IPS DF 4.7 (cell line): ENCODE measurements around the gene QSER1.
"Not testable (repeated sequence)": the region's sequence is repeated elsewhere in the genome, so short reads cannot be mapped to it uniquely, and the experiment has no call there.

ENCODE experiments used
- DNase-seq: peaks from one replicate; pipeline ENCODE4 v3.0.0-alpha.2; 2013; ENCODE audit warnings: low spot score; ENCODE audit errors: extremely low read depth

QSER1 gene

GRCh38 chr11:32892355-32893092, at the start of gene QSER1:
QSER1 (plus strand) TSS chr11:32892811; CDS start chr11:32893126, 315 bp downstream.
- DNase-seq: no peak

DNA sequence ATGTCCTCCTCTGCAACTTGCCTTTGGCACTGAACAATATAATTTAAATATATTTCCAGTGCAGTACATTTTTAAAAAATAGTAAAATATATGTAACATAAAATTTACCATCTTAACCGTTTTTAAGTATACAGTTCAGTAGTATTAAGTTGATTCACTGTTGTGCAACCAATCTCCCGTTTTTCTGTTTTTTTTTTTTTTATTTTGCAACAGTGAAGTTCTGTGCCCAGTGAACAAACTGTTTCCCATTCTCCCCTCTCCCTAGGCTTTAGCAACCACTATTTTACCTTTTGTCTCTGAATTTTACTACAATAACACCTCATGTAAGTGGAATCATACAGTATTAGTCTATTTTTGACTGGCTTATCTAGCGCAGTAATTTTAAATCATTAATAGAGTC, 49.1 kb upstream of the QSER1 start:
- no peak for DNase-seq

DNA sequence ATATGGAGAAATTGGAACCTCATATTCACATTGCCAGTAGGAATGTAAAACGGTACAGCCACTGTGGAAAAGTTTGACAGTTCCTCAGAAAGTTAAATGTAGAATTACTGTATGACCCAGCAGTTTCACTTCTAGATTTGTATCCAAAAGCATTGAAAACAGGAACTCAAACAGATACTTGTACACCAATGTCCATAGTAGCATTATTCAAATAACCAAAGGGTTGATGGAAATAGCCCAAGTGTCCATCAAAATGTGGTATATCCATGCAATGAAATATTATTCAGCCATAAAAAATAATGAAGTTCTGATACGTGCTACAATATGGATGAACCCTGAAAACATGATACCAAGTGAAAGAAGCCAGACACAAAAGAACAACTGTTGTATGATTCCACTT, 45.1 kb upstream of the QSER1 start:
- DNase-seq: no peak

DNA sequence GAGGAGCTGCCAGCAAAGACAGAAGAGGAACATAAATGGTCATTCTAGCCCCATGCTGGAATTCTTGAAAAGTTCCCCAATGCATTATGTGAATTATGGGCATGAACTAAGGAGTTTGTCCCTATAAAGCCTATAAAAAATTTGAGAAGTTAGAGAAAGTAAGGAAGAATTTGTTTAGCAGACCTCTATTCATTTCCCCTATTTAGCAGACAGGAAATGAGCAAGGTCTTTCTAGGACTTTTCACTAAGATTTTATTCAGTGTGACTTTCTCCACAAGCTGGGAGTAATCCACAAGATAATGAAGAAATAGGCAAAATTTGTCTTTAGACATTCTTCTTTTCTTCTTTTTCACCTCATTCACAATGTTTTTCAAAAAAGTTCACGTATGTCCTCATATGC, 42.9 kb upstream of the QSER1 start:
- DNase-seq: no peak

- DNase-seq: no peak
Observed at GRCh38 chr11:32851251-32851650, 41.4 kb upstream of the QSER1 start.

DNA sequence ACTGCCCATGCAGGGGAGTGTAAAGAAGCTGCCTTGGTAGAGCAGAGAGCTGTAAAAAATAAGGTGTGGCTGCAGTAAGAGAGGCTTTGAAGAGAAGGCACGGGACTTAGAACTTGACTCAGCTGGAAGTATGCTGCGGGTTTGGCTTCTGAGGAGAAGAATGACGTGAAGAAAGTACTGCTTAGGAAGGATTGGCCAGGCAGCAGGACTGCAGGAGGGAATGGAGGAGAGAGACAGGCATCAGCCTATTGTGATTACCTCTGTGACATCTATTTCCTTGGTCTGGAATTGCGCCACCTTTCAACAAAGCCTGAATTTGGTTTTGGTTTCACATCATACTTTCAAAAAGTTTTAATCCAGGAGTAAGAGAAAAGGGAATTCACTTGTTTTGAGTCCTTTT, 40.4 kb upstream of the QSER1 start:
- no peak for DNase-seq

DNA sequence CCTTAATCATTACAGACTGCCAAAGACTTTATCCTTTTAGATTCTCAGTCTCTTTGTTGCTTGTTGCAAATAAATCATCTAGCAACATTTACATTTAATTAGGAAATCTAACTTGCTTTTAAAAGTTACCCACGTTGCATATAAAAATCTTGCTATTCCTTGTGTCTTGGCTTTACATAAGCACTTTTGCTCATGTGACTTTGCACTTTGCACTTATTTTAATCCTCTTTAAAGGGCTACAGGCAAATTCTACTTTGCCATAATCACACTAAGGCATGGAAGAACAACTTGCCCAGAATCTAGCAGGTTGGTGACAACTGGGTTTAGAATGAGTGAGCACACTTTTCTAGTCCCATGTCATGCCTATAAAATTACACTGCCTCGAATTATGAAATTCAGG, 37.0 kb upstream of the QSER1 start:
- no peak for DNase-seq

DNA sequence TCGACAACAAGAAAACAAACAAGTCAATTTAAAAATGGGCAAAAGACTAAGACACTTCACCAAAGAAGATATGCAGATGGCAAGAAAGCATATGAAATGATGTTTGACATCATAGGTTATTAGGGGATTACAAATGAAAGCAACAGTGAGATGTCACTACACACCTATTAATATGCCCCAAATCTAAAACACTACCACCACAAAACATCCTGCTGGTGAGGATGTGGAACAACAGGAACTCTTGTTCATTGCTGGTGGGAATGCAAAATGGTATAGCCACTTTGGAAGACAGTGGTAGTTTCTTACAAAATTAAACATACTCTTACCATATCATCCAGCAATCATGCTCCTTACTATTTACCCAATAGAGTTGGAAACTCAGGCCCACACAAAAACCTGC, 33.9 kb upstream of the QSER1 start:
- no peak for DNase-seq

DNA sequence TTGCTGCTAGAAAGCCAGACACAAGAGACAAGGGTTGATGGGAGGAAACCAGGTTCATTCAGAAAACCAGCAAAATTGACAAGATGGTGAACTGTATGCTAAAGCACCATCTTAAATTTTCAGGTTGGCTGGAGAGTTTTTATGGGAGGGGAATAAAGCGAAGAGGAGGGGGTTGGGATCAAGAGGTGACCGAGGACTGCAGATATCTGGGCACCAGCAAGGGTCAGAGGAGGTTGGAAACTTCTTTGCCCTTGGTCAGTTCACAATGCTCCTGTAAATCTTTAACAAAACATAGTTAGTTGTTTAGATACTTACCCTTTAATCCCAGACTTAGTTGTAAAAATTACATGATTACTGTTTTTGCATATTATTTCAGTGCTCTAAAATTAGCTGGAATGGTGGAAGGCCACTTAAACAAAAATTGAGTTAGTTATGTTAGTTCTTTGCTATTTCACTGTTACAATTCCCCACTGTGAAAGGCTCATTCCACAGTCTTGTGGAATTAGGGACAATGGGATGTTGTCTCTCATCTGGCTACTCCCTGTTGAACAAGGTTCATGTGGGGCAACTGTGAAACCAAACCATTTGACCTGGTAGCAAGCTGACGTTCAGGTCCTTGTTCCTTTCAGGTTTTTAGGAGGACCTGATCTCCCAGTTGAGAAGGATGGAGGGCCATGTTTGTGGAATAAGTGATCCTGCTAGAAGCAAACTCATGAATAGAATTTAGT, 30.6 kb upstream of the QSER1 start:
- no peak for DNase-seq

GRCh38 chr11:32864555-32864954, 28.1 kb upstream of the QSER1 start:
- no peak for DNase-seq

DNA sequence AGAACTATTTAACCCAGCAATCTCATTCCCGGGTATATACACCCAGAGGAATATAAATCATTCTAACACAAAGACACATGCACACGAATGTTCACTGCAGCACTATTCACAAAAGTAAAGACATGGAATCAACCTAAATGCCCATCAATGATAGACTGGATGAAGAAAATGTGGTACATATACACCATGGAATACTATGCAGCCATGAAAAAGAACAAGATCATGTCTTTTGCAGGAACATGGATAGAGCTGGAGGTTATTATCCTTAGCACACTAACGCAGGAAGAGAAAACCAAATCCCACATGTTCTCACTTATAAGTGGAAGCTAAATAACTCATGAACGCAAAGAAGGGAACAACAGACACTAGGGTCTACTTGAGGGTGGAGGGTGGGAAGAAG, 23.9 kb upstream of the QSER1 start:
- not testable (repeated sequence) for DNase-seq

GRCh38 chr11:32870676-32871075, 21.9 kb upstream of the QSER1 start:
- no peak for DNase-seq

GRCh38 chr11:32874132-32874531, 18.5 kb upstream of the QSER1 start:
- no peak for DNase-seq

GRCh38 chr11:32881286-32881685, 11.3 kb upstream of the QSER1 start:
- no peak for DNase-seq

GRCh38 chr11:32883421-32883820, 9.2 kb upstream of the QSER1 start:
- DNase-seq: no peak

- no peak for DNase-seq
Observed at GRCh38 chr11:32884023-32884422, 8.6 kb upstream of the QSER1 start.

- no peak for DNase-seq
Observed at GRCh38 chr11:32884770-32885384, 7.7 kb upstream of the QSER1 start.

DNA sequence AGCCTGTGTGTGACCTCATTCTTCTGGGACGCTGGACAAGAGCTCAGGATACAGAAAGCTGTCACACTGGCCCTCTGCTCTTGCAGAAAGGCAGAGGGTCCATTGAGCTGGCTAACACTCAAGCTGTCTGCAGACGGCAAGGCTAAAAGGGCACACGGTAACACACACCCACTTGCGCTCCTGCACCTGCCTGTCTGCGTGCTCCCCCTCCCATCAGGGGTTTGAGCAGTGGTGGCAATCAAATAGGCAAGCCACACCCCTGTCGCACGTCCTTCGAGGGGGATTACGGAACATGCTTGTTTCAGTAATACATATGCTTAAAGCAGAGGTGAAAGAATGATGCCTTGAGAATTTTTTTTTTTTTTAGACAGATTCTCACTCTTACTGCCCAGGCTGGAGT, 7.1 kb upstream of the QSER1 start:
- DNase-seq: no peak

DNA sequence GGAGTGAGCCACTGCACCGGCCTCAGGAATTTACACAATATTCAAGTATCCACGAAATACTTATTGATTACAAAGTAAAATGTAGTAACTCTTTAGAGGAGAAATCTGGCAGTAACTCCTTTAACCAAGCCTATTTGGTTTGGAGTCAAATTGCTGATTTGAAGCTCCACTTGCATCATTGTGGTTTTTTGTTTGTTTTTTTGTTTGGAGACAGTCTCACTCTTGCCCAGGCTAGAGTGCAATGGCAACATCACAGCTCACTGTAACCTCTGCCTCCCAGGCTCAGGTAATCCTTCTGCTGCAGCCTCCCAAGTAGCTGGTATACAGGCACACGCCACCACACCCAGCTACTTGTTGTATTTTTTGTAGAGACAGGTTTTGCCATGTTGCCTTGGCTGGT, 6.4 kb upstream of the QSER1 start:
- no peak for DNase-seq

- DNase-seq: not testable (repeated sequence)
Observed at GRCh38 chr11:32887707-32888383, 4.8 kb upstream of the QSER1 start.

DNA sequence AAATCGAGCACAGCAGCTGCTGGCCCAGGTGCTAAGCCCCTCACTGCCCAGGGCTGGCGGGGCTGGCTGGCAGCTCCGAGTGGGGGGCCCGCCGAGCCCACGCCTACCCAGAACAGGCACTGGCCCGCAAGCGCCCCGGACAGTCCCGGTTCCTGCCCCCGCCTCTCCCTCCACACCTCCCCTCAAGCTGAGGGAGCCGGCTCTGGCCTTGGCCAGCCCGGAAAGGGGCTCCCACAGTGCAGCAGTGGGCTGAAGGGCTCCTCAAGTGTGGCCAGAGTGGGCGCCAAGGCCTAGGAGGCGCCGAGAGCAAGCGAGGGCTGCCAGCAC, 4.3 kb upstream of the QSER1 start:
- DNase-seq: not testable (repeated sequence)

GRCh38 chr11:32888805-32889204, 3.8 kb upstream of the QSER1 start:
- no peak for DNase-seq
